ENCODE data around the gene SLX9.

The SLX9 gene, protein sequence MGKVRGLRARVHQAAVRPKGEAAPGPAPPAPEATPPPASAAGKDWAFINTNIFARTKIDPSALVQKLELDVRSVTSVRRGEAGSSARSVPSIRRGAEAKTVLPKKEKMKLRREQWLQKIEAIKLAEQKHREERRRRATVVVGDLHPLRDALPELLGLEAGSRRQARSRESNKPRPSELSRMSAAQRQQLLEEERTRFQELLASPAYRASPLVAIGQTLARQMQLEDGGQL

DNA sequence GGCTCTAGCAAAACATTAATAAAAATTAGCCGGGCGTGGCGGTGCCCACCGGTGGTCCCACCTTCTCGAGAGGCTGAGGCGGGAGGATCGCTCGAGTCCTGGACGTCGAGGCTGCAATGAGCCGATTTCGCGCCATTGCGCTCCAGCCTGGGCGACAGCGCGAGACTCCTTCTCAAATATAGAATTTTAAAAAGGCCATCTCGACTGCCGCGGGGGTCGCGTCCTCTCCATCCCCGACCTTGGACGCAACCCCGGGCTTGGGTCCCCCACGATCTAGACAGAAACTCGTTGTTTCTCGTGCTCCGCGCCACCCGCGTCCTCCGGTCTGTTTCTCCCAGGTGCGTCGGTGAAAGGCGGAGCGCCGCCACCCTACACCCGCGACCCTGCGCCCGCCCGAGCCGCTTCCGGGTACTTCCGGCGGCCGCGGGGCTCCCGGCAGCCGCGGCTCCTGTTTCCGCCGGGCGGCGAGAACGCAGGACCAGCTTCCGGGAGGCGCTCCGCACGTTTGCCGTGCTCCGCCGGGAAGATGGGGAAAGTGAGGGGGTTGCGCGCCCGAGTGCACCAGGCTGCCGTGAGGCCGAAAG, at the start of gene SLX9:
Gene SLX9, plus strand, starts transcription at position 498 of the 584 bp plus-strand sequence. Its CDS starts 29 bp downstream, at position 527.
- DNase-seq (ENCODE audit: low read depth in 2 of 2, low spot score in 1 of 2) = peak; percentile 43 to 56

DNA sequence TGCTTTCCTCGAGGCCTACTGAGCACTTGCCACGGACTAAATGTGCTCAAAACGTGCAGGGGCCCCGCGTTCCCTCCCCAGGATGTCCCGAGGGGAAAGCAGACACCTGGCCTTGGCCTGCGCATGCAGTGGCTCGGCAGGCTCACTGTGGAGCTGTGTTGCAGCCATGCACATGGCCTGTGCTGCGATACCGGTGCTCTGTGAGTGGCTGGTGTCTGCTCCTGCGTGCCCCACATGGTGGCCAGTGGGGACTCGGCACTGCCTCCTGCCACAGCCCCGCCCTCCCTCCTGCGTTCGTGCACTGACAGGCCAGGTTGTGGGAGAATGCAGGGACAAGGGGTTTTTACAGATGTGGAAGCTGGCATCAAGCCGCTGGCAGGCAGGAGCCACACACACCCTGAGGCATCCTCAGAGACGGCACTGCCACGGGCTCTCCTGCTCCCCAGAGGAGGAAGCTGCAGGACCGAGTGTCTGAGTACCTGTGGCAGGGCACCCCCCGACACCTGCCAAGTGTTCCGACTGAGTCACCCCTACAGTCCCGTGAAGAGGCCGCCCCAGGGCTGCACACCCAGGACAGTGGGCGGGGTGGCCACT, 49.4 kb upstream of the SLX9 start:
- DNase-seq (ENCODE audit: low read depth in 2 of 2, low spot score in 1 of 2) = no peak

DNA sequence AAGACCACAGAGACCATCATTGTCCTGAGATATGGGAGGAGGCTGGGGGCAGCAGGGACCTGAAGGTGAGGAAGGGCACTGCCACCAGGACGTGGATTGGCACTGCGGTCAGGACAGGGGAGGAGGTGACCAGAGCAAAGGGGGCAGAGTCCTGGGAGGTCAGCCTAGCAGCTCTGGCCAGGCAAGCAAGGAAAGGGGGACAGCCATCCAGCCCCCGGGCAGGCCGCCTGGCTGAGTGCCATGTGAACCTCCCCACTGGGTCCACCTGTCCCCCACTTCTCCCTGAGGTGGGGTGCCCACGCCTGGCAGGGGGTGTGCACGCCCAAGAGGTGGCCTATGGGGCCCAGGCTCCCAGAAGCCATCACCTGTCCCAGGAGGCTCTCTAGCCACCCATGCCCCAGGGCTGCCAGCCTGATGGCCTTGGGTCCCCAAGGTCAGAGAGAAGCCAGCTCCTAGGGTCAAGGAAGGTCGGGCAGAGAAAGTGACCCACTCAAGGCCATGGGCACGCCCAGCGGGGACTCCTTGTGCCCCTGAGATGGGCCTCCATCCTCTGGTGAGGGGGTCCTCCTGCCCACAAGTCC, 48.8 kb upstream of the SLX9 start:
- DNase-seq (ENCODE audit: low read depth in 2 of 2, low spot score in 1 of 2) = no peak

DNA sequence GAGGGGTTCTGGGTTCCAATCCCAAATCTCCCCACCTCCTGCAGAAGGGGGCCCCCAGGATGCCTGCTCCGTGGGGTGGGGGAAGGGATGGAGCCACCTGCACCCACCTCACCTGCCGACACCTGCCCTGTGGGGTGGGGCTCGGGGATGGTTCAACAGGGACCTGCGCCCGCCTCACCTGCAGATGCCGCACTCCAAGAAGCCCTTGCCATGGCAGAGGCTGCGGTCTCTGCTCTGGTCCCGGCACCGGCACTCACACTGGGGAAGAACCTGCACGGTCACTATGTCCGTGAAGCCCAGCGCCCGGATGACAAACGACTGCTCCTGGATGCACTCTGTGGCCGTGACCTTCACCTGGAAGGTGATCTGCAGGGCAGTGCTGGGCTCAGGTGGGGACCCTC, 48.2 kb upstream of the SLX9 start:
- DNase-seq (ENCODE audit: low read depth in 2 of 2, low spot score in 1 of 2) = no peak

DNA sequence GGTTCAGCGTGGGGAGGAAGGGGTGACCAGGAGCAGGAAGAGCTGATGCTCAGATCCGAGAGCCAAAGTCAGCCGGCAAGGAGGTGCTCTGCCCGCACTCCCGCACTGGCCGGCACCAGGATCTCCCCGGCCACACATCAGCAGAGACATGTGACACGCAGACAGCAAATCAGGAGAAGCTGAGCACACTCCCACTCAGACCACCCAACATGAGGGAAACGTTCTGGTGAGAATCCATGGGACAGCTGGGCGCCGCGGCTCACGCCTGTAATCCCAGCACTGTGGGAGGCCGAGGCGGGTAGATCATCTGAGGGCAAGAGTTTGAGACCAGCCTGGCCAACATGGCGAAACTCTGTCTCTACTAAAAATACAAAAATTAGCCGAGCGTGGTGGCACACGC, 47.7 kb upstream of the SLX9 start:
- no peak for DNase-seq (ENCODE audit: low read depth in 2 of 2, low spot score in 1 of 2)

DNA sequence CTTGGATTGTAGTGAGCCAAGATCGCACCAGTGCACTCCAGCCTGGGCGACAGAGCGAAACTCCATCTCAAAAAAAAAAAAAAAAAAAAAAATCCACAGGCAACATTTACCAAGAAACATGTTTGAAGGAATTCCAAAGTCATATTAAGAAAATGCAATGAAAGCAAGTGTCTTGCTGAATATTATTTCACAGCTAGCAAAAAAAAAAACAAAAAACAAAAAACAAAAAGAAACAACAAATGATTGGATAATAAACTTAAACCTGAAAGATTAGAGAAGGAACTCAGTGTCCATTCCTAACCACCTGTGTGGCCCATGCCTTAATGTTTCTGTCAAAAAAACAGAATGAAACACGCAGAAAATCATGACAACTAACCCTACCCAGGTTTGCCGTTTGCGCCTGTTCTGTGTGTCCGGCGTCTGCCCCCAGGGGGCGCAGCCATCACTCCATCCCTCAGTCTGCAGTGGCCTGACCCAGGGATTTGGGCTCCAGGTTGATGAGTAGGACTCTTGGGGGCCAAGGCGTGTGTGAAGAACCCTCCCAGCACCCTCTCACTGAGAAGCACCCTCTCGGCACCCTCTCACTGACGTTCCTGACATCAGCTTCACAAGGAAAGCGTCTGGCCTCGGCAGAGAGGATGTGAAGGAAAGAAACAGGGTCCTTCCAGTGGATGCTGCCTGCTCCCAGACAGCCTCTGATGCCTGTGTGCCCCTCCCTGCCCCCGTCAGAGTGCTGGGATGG, 47.1 kb upstream of the SLX9 start:
- peak; percentile 47 to 64 for DNase-seq (ENCODE audit: low read depth in 2 of 2, low spot score in 1 of 2)

DNA sequence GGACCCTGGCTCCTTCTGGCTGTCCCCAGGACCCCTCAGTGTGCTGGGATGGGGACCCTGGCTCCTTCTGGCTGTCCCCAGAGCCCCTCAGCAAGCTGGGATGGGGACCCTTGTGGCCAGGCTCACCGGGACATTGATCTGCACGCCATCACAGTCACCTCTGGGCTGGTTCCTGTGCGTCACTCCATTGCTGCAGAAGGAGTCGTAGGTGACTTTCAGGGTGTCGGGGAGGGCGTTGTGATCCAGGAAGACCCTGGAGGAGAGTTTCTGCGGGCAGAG, 46.6 kb upstream of the SLX9 start:
- DNase-seq (ENCODE audit: low read depth in 2 of 2, low spot score in 1 of 2) = no peak

DNA sequence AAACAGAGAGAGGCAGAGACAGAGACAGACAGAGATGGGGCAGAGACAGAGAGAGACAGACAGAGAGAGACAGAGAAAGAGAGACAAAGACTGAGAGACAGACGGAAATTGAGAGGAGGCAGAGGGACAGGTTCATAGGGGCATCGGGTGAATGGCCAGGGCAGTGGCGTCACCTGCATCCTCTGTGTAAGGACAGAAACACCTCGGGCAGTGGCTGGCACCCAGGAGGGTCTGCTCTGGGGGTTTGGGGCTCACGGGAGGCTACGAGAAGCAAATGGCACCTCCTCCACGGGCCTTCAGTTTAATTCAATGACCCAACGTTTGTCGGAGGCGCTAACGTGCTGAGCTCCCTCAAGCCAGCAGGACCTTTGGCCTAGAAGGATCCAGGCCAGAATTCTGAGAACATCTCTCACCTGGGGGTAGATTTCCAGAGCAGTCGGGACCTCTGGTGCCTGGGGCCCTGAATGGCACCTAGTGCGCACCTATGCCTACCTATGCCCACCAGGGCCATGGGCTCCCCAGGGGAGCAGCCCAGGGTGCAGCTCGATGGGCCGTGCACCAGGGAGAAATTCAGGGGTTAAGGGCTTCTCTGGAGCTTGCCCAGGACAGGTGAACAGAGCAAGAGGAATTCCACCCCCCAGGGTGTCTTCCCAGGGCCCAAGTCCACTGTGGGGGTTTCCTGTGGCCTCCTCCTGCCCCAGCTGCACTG, 45.7 kb upstream of the SLX9 start:
- DNase-seq (ENCODE audit: low read depth in 2 of 2, low spot score in 1 of 2) = no peak

DNA sequence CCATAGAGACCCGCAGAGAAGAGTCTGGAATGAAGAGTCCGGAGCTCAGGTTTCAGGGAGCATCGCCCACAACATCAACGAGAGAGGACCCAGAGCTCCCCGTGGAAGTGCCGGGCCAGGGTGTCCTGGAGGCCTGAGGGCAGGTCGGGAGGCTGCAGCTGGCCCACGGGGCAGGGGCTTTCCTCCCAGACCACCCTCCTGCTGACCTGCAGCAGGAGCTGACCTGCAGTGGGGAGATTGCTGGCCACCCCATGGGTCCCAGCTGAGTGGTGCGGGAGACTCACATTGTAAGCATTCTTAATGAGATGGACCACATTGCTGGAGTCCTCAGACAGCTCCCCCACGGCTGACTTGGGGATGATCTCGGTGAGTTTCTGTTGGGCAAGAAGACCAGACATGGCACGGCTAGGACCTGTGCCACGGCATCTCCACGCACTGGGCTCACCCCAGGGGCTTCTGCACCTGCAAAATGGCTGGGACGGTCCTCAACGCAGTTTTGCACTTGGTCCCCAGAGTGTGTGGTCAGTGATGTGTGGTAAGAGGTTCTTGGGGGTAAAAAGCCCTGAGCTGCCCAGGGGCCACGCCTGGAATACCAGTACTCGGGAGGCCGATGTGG, 45.0 kb upstream of the SLX9 start:
- no peak for DNase-seq (ENCODE audit: low read depth in 2 of 2, low spot score in 1 of 2)

DNA sequence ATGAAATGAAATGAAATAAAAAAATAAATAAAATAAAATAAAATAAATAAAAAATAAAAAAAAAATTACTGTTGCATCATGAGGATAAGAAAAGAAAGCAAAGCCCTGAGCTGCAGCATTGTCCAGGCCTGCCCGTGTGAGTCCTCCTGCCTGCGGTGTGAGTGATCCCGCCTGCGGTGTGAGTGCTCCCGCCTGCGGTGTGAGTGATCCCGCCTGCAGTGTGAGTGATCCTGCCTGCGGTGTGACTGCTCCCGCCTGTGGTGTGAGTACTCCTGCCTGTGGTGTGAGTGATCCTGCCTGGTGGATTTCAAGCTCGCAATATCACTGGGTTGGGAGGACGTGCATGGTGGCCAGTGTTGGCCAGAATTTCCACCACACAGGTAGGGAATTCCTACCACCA, 44.0 kb upstream of the SLX9 start:
- no peak for DNase-seq (ENCODE audit: low read depth in 2 of 2, low spot score in 1 of 2)

DNA sequence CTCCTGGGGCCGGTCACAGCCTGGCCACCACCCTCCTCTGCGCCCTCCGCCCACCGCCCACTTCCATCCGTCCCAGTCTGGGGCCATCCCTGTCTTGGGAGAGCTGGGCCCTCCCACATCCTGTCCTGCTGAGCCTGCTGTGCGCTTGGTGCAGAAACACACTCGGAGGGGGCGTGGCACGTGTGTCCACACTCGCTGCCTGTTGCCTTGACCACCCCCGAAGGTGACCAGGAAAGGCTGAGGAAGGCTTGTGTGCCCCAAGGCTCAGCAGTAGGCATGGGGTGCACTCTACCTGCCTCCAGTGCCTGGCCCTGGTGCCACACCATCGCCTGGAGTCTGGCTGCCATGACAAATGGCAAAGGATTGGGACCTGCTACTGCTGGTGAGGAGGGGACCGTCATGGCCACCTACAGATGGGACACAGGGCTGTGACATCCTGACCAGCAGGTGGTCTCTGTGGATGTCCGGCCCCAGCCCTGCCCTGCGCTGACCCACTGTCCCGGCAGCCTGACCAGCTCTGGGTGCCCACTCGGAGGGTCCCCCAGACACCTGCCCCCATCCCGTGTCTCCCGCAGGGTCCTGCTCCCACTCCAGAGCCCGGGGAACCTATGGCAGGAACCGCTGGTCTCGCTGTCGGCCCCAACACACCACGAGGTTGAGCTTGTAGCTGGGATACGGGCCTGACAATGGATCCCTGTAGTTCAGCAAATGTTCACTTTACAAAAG, 43.1 kb upstream of the SLX9 start:
- no peak for DNase-seq (ENCODE audit: low read depth in 2 of 2, low spot score in 1 of 2)

DNA sequence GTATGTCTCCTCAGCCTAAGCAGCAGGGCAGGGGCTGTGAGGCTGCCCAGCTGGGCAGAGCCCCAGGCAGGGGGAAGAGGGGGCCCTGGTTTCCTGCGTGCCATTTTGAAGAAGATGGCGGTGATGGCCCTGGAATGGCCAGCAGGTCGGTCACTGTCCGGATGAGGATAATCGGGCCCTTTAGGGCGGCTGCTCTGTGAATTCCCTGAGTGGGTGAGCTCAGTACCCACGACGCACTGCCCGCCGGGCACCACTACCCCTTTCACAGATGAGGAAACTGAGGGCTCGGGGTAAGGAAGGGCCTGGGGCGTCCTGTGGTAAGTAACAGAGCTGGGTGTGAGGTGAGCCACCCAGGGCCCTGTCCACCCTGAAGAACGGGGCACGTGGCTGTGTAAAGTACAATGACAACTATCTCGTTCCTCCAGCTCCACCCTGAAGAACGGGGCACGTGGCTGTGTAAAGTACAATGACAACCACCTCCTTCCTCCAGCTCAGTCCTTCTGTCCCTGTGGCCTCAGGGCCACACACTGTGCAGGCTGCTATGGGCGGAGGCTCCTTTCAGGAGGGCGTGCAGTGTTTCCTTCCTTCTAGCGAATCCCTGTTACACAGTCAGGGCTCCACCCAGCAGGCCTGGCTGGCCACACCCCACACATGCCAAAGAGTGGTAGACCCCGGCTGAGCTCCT, 42.4 kb upstream of the SLX9 start:
- no peak for DNase-seq (ENCODE audit: low read depth in 2 of 2, low spot score in 1 of 2)

DNA sequence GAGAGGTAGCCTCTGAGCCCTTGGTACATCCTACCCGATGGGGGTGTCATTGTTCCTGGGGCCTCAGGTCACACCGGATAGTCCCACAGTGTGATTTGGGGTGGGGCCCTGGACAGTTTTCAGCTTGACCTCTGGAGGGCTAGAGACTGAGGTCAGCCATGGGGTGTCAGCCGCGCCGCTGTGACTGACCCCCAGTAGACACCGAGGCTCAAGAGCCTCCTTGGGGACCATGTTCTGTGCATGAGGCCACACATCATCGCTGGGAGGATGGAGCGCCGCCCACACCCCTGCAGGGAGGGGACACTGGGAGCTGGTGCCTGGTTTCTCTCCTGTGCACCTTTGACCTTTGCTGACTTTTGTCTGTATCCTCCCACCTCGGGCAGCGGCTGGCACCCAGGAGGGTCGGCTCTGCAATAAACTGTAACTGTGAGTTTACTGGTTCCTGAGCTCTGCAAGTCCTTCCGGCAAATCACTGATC, 41.8 kb upstream of the SLX9 start:
- DNase-seq (ENCODE audit: low read depth in 2 of 2, low spot score in 1 of 2) = no peak

DNA sequence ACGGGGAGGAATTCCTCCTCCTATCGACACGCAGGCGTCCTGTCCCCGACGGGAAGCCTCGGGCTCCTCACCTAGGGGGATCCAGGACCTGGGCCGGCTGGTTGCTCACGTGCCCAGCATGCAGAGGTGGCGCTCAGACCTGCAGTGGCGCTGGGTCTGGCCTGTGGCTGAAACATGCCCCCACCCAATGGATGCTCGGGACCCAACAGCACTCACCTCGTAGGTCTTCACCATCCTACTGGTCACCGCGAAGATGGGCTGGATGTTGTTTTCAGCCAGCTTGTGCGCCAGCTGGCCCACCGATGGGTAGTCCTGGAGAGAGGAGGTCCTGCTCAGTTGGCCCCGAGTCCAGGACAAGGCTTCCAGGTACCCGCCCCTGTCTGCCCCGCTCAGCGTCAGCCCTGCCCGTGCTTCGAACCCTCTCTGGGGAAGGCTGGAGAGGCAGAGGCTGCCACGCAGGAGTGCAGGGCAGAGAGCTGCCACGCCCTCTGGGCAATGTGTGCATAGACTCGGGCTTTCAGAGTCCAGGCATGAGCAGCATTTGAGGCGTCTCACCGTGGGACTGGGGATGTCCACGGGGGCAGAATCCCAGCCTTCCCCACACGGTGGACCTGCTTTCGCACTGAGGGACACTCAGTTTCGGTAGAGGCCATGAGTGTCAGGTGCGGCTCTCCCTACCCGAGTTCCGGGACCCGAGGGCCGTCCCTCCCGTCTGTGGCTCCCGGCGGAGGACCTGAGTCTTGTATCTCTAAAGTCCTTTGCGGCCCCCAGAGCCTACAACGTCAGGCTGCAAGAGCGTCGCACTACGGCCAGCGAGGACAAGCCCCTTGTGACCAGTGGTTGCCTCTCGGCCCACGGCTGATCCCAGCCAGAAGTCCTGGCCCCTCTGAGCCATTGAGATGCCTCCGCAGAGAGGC, 40.7 kb upstream of the SLX9 start:
- DNase-seq (ENCODE audit: low read depth in 2 of 2, low spot score in 1 of 2) = no peak

DNA sequence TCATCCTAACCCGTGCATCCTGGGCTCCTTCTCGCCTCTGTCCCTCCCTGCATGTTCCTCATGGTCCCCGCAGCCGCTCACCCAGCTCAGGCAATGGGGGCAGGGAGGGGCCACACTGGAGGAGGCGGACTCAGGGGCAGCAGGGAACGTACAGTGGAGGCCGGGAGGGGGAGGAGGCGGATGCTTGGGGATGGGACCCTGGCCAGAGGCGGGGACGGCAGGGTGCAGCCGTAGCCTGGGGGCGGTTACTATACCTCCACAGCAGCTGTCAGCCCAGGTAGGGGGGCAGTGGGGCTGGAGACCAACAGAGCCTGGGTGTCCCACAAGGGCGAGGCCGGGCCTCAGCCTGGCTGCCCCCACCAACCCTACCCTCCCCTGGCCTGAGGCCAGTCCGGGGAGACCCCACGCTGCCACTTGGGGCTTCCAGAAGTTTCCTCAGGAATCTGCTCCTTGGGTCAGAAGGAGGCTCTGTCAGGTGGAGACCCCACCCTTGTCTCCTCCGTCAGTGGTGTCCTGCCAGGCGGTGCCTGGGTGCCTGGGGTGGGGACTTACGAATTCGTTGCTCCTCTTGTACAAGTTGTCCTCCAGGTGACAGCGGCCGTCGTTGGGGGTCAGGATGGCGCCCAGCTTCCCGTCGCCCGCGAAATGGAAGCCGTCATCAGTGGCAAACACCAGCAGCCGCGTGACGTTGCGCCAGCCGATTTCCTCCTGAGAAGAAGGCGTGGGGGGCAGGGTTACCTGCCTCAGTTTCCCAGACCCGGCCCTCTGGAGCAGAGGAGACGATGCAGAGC, 39.9 kb upstream of the SLX9 start:
- DNase-seq (ENCODE audit: low read depth in 2 of 2, low spot score in 1 of 2) = no peak

DNA sequence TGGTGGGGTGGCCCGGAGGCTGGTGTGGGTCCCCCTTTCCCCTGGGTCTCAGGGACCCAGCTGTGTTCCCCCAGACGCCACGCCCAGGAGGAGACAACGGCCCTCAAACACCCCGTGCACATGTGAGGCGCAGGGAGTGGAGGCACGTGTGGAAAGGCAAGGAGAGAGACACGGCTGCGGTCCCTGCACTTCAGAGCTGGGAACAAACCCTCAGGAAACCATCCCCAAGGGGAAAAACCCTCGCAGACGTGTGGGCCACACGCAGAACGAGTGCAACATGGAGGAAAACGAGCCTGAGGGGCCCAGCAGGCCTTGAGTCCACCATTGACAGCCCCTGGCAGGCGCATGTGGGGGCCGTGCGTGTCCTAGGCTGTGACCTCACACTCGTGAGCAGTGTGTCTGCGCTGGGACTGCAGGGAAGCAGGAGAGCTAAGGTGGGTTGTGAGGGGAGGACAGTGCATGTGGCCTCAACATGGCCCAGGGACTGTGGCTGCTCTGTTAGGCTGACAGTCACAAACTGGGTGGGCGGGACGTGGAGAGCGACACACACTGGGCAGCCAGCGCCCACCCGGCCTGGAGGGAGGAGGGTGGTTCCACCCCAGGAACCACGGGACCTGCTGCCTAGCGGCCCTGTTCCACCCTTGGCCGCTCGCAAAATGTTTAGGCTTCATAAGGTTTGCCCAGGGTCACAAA, 39.1 kb upstream of the SLX9 start:
- DNase-seq (ENCODE audit: low read depth in 2 of 2, low spot score in 1 of 2) = no peak

DNA sequence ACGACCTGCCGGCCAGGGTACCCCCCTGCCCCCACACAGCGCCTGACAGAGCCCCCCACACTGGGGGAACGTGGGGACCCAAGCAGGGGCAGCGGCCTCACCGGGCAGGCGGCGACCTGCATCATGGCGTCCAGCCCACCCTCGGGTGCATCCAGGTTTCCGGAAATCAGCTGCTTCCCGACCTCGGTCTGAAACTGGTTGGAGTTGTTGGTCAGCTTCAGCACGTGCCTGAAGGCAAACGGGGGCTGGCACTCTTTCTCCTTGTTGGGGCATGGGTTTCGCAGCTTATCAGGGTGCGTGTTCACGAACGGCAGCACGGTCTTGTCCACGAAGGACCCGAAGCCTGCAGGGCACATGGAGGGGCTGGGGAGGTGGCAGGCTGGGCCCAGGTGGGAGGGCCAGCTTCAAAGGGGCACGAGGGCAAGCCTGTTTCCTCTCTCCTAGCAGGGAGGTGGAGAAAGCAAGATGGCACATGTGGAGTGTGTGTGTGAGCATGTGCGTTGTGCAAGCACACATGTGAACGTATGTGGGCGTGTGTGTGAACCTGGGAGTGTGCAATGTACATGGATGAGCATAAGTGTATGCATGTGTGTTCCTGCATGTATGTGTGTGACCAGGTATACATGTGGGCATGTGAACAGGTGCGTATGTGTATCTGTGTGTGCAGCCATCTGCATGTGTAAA, 38.3 kb upstream of the SLX9 start:
- DNase-seq (ENCODE audit: low read depth in 2 of 2, low spot score in 1 of 2) = no peak

All from stimulated activated CD8-positive, alpha-beta memory T cell treated with anti-CD3 and anti-CD28 coated beads, Interleukin-4, amount 100 ng/mL, for 1 hour (primary cell).